ENCODE results near the gene RBBP8NL.

Gene RBBP8NL, protein sequence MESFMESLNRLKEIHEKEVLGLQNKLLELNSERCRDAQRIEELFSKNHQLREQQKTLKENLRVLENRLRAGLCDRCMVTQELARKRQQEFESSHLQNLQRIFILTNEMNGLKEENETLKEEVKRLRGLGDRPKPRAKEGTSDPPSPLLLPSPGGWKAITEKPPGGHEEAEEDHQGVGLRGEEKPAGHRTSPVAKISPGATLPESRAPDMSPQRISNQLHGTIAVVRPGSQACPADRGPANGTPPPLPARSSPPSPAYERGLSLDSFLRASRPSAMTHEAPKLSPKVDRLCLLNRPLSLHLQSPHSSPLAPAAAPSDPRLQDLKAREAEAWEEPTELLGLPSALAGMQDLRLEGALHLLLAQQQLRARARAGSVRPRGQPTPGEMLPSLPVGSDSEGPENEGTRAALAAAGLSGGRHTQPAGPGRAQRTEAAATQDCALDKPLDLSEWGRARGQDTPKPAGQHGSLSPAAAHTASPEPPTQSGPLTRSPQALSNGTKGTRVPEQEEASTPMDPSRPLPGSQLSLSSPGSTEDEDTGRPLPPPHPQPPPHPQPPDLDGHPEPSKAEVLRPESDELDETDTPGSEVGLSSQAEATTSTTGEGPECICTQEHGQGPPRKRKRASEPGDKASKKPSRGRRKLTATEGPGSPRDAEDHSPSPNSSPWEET

DNA sequence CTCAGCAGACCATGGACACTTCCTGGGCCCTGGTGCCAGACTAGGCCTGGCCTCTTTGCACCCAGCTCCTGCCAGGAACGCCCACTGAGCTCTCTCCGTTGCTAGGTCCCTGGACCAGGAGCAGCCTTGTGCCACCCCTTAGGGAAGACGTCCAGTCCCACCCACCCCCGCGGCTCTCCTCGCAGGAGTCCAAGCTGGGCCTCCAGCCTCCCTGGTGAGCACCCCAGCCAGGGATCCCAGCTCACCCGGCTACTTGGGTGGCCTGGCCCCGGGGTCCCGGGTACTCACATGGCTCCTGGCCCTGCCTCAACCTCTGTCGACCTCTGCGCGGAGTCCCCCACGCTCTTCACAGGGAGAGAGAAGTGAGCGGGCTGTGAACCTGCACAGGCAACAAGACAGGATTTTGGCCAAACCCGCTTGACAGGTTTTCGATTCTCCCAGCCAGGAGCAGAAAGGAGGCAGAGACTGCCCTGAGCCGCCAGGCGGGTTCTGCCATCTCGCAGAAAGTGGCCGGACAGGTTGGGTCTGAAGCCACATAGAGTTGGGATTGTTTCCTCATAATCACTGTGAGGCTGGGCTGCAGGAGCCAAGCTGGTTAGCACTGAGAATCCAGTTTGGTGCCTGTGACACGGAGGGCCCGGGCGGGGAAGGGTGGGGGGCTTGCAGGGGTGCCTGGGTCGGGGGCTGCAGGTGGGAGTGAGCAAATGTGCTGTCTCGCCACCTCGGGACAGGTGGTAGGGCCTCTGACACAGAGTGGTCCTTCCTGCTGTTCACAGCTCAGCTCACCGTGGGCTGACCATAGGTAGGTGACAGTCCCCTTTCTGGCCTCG lies at the start of gene RBBP8NL:
Gene RBBP8NL (minus strand): TSS at position 368 of the 830 bp plus-strand sequence. CDS start 7,892 bp downstream, outside the sequence.
- no peak within 1 kb of the TSS for H3K4me3 ChIP-seq (ENCODE audit: low read depth, low read length)
- DNase-seq (ENCODE audit: low read depth) = no peak
- TF ChIP-seq, protein P1, sequence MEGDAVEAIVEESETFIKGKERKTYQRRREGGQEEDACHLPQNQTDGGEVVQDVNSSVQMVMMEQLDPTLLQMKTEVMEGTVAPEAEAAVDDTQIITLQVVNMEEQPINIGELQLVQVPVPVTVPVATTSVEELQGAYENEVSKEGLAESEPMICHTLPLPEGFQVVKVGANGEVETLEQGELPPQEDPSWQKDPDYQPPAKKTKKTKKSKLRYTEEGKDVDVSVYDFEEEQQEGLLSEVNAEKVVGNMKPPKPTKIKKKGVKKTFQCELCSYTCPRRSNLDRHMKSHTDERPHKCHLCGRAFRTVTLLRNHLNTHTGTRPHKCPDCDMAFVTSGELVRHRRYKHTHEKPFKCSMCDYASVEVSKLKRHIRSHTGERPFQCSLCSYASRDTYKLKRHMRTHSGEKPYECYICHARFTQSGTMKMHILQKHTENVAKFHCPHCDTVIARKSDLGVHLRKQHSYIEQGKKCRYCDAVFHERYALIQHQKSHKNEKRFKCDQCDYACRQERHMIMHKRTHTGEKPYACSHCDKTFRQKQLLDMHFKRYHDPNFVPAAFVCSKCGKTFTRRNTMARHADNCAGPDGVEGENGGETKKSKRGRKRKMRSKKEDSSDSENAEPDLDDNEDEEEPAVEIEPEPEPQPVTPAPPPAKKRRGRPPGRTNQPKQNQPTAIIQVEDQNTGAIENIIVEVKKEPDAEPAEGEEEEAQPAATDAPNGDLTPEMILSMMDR (IDR thresholded peaks at IDR 0.05; ENCODE audit: insufficient read depth, low read depth, low read length, missing control alignments) = no peak

- H3K4me3 ChIP-seq (ENCODE audit: low read depth, low read length) = no peak overlapping the region
- no peak for DNase-seq (ENCODE audit: low read depth)
- TF ChIP-seq, protein P1 (IDR thresholded peaks at IDR 0.05; ENCODE audit: insufficient read depth, low read depth, low read length, missing control alignments) = no peak
These were observed 48.9 kb upstream of the RBBP8NL start for GRCh38 chr20:62476056-62476838.

GRCh38 chr20:62475772-62476055 lies 48.4 kb upstream of the RBBP8NL start, which contains the start of gene GATA5:
GATA5 (minus strand) TSS chr20:62475995; CDS start chr20:62475521, 474 bp downstream.
- H3K4me3 ChIP-seq (ENCODE audit: low read depth, low read length) = no peak within 1 kb of the TSS
- TF ChIP-seq, protein P1 (IDR thresholded peaks at IDR 0.05; ENCODE audit: insufficient read depth, low read depth, low read length, missing control alignments) = no peak
- no peak for DNase-seq (ENCODE audit: low read depth)

- no peak for DNase-seq (ENCODE audit: low read depth)
- TF ChIP-seq, protein P1 (IDR thresholded peaks at IDR 0.05; ENCODE audit: insufficient read depth, low read depth, low read length, missing control alignments) = no peak
- H3K4me3 ChIP-seq (ENCODE audit: low read depth, low read length) = no peak overlapping the region
These were observed 47.9 kb upstream of the RBBP8NL start for GRCh38 chr20:62475027-62475771.

GRCh38 chr20:62474604-62475026 lies 47.3 kb upstream of the RBBP8NL start:
- no peak for DNase-seq (ENCODE audit: low read depth)
- no peak overlapping the region for H3K4me3 ChIP-seq (ENCODE audit: low read depth, low read length)
- TF ChIP-seq, protein P1 (IDR thresholded peaks at IDR 0.05; ENCODE audit: insufficient read depth, low read depth, low read length, missing control alignments) = no peak
